Measurements from ENCODE around the gene KLF9.
A peak's percentile ranks its signal among the peaks of the same experiment; 100 is the strongest.

KLF9 gene

DNA sequence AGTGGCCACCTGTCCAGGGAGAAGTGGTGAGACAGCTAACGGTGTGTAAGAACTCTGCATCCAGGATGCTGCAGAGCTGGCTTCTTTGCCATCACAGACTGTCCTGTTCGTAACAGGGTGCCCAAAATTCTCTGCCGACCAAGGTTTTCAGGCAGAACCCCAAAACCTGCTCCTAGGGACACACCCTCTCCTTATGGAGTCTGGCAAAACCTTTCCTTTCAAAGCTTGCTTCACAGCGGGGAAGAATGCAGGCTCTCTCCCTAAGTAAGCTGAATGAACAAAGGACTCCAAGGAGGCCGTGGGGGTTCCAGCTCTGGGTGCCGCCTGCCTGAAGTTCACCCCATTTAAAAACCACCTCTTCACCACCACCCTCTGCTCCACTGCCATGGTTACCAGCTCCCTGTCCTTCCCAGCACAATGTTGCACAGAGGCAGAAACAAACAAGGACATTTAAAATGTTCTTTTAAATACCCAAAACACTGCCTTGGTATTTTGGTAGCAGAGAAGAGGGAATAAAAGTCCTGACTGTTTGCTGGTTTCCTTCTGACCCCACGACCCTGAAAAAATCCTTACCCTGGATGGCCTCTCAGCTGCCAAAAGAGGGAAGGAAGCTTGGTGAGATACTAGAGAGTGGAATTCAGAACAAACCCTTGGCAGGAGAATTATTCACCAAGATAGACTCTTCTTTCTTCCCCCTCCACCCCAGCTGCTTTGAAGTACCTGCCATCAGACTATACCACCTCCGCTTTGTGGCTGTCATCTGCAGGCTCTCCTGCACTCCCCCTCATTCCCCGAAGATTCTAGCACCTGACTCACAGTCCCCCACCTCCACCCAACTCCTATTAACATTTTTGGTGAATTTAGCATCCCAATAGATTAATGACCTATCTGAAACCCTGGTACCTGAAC, 7.1 kb upstream of the KLF9 start:
- peak; percentile 17 for DNase-seq

DNA sequence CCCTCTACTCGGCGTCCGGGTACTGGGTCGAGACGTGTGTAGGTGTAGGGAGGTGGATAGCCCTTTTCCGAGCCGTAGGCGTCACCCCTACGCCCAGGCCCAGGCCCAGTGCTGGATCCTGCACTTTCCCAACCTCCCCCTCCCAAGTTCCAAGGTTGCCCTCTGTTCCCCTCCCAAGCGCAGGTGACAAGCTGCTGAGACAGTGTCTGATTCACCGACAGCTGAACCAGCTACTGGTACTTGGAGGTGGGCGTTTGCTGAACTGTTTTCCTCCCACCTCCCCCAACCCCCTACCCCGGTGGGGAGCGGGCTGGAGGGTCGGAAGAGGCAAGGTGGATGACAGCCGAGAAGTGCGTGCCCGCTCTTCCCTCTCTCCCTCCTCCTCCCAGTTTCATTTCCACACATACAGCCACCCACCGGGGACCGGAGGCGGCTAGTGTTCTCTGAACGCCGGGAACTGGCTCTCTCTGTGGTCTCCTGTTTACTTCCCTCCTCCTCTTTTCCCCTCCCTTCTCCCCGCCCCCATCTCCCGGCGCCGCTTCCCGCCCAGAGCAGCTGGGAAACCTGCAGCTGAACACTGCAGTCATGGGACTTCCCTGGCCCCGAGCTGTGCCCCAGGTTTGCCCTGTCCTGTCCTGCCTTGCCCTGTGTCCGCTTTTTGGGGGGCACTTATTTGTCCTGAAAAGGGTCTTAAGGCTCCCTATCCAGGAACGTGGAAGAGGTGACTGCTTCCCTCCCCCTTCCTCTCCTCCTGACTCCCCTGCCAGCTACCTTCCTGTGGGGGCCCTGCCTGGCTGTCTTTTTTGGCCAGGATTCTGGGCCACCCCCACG, 6.2 kb upstream of the KLF9 start:
- DNase-seq: peak; percentile 70

DNA sequence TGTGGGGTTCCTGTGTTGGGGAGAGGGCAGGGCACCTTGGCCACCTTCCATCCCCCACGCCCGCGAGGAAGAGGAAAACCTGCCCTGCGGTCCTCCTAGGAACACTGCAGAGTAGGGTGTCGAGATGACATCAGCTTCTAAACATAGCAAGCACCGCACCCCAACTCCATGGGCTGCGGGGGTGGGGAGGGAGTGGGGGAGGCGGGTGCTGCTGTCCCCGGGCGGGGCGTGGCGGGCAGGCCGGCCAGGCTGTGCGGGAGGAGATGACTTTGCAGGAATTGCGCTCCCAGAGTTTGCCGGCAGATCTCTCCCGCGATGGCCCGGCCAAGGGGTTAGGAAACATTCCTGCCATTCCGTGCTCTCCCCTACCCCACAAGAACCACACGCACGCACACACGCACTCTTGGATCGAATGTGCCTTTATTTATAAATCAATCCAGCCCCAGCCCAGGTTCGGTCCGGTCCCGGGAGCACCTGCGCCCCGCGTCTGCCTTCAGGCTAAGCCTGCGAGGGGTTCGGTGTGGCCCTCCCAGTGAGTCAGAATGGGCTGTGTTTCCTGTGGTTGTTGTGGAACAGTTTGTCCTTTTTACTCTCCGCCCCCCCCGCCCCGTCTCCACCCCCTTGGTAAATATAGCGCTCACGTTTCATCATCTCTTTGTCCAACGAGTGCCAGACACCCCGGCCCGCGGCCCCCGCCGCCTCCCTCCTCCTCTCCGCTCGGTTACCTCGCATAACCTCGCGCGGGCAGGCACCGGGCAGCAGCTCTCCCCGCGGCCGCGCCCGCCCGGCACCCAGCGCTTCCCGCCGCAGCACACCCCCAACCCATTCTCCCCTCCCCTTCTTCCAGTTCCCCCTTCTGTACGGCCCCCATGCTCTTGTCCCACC, 5.3 kb upstream of the KLF9 start:
- peak; percentile 90 for DNase-seq

DNA sequence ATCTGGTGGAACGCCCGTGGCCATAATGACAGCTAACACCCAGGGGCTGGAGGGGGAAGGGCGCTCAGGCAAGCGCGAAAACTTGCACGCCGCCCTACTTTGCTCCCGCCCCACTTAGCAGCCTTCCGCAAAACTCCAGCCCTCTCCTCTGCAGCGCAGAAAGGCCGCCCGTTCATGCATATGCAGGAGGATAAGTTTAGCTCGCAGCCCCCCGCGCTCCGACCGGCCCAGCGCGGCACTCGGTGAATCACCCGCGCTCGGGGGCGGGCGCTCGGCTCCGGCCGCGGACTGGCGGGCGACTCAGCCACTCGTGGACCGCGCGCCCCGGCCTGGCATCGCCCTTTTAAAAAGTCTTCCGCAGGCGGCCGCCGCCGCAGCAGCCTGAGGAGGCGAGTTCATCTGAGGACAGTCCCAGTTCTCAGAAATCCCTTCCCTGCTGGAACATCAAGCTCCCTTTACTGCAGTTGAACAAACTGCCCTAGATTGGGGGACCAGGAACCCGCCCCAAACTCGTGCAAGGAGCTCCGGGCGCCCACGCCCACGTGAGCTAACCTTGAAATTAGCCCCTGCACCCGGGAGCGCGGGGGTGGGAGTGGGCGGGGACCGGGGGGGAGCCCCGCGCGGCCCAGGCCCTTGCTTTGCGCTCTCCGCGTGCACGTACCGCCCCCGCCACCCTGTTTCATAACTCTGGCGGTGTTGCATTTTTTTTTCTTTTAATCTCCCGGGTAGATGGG, 4.5 kb upstream of the KLF9 start:
- peak; percentile 88 for DNase-seq

DNA sequence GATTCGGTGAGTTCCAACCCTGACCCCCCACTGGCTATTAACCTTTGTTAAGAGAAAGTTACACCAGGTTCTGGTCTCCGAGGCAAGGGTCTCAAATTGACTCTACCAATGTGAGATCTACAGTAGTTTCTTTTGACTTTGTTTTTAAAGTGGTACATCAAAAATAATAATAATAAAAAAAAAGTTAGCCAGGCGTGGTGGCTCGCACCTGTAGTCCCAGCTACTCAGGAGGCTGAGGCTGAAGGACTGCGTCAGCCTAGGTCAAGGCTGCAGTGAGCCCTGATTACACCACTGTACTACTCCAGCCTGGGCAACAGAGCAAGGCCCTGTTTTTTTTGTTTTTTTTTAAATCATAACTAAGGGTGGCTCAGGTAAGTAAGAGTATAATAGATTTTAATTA, 1.0 kb upstream of the KLF9 start:
- no peak for DNase-seq

DNA sequence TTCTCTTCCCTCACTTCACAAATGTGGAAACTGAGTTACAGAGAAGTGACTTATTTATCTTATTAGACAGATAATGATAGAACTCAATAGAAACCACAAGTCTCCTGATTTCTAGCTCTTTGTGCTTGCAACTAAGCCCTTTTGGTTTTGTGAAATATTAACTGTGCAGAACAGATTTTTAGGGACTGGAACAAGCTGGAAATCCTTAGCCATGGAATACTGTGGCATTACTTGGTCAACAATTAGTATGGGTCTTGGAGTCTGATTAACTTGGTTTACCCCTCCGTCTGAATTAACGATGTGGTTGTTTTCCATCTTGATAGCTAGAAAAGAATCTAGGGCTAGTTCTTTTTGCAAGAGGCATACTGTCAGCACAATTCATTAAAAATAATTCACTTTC, 584 bp upstream of the KLF9 start:
- DNase-seq: no peak

DNA sequence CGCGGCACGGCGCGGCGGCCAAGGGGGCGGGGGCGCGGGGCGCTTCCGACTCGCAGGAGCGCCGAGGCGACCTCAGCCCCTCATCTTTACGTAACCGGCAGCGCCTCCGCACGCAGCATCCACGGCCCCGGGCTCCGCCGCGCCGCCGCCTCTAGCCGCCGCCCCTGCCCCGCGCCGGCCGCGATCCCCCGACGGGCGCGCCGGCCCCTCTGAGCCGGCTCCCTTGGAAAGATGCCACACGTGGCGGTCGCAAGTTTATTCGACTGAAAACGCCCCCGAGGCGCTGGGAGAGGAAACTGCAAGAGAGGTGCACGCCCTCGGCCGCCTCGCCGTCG, 1.0 kb downstream of the KLF9 start:
- DNase-seq: no peak

DNA sequence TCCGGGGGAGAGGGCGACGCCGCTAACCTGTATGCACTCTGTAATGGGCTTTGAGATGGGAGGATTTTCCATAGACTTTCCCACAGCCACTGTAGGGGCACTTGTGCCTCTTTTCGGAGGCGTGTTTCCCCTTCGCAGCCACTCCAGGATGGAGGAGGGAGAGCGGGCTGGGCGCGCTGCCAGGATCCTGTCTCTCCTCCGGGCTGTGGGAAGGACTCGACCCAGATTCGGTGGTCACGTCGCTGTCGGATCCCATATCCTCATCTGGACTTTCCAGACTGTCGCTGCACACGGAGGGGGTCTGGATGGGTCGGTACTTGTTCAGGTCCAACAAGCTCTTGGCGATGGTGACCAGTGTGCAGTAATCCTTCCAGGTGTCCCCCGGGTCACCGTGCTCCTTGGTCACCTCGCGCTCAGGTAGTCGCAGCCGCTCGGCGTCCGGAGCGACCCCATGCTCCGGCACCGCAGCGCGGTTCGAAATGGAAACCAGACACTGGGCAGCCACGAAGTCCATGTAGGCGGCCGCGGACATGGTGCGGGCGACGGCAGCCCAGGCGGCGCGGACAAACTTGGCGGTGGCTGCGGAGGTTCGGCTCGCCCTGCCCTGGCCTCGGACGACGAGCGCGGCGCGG, 1.5 kb downstream of the KLF9 start:
- DNase-seq: peak; percentile 34

DNA sequence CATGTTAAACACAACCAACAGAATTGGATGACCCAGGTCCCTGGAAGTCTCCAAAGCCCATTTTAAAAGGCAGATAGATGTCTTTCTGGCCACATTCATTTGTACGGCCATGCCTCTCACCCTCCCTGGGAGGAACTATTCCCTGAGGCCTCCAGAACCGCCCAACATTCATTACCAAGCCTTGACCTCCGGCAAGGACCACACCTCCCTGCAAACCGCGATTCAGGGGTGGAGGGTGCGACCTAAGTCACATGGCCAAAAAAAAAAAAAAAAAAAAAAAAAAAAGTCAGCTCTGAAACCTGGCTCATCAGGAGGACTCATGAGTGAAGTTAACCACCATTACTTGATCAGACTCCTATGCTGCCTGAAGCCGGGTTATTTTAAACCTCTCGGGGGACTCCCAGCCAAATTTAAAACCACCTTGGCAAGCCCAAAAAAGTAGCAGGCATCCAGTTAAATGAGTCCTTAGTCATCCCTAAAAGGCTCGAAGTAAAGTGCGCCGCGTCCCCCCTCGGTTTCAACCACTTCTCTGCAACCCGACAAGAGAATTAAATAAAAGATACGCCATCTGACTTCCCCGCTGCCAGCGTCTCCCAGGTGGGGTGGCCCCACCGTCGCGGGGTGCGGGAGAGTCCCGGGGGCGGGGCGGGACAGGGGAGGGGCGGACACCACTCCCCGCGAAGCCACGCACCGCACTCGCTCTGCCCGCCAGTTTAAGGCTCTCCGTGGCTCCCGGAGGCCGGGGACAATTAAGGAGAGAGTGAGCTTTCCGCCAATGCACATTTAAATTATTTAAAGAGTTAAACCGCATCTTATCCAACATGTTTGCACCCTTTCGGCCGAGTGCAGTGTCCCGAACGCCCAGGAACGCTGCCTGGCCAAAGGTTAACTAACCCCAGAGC, 2.3 kb downstream of the KLF9 start:
- peak; percentile 77 for DNase-seq

DNA sequence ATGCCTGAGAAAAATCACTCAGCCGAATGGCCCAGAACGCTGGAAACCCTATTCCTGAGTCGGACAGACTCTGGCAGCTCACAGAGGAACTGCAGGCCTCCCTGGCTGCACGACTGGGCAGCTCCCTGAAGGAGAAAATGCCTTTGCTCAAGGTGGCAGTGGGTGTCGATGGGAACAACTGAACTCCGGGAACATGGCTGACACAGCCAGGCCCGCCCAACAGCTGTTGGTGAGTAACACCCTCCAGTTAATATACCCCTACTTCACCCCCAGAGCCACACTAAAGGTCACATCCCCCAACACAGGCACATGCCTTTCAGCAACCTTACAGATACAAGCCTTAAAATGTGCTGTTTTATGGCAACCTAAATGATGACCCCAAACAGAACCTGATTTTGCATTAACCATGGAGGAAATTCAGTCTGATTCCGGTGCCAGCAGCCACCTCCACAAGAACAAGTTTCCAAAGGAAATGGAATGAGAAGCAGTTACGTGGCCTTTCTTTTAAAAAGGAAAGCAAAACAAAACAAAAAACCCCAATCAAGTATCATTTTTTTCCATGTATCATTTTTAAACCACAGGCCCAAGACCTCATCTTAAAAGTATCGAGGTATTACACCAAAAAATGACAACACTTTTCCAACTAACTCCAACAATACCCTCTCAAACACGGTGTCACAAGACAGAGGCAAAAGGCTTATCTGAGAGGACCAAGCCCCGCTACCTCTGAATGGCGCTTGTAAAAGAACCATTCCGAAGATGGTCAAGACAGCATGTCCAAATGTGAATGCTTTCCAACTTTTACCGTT, 3.1 kb downstream of the KLF9 start:
- peak; percentile 52 for DNase-seq

DNA sequence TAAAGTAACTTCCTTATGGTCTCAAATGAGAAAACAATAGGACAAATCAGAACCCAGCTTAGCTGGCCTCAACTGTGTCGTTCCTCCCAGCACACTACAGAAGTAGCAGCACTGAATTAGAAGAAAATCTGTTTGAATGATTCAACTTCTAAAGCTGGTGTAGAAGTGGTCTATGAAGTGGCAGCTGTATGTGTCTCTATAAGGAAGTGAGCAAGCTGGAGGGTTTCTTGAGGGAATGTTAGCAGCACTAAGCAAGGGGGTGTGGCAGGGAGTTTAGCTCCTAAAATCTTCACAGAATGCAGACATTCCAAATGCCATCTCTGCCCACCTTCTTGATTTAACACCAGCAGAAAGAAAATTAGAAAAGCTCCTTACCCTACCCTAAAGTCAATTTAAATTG, 4.1 kb downstream of the KLF9 start:
- DNase-seq: no peak

DNA sequence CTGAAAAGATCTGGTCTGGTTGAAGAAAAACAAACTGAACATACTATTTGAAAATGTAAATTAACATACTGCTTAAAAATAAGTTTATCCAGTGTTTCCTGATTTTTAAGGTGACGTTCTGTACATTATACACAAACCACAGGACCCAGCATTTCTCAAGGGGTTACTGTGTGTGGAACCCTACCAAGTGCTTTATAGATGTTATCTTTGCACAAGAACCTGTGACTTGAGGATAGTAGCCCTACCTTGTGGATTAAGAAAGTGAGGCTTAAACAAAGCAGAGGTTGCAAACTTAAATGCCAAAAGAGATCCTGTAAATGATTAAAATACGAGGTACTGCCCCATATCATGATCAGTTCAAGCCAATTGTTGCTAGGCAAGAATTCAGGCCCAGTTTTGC, 4.7 kb downstream of the KLF9 start:
- DNase-seq: no peak

DNA sequence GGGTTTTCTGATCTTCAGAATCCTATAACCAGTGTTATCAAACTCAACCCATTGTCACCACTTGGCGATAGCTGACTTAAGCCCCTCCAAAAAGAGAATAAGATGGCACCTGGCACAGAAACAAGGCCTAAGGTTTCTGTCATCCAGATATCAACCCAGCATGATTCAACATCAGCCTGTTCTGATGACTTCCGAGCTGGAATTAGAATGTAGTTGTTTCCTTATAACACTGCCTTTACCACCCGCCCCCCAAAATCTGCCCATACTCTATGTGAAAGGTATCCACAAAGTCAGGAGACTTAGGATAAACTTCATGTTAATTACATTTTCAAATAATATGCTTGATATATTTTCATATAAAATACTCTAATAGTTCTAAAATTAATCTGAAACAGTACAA, 5.2 kb downstream of the KLF9 start:
- DNase-seq: no peak

DNA sequence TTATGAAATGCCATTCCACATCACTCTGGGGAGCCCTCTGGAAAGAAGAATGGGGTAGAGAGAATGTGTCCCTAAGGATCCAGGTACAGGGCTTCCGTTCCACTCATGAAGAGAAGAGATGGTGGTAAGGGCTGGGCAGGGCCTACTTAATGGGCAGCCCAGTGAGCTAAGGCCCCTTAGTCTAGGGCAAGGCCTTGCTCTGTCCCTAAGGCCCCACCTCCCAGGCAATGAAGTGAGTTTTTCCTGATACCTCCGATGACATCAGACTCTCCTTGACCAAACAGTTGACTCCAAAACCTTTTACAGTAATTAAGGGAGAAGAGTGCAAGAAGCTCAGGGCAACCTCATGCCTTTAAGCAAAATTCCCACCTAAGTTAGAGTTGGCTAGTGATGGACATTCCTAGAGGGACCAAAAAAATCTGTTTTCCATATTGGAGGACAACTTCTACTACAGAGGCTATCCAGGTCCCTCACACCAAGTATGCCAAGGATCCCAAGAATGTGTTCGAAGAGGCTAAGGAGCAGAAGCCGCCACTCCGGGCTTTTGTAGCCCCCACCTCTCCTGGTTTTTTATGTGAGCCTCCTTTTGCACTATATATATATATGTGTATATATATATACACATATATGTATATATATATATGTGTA, 5.9 kb downstream of the KLF9 start:
- no peak for DNase-seq

DNA sequence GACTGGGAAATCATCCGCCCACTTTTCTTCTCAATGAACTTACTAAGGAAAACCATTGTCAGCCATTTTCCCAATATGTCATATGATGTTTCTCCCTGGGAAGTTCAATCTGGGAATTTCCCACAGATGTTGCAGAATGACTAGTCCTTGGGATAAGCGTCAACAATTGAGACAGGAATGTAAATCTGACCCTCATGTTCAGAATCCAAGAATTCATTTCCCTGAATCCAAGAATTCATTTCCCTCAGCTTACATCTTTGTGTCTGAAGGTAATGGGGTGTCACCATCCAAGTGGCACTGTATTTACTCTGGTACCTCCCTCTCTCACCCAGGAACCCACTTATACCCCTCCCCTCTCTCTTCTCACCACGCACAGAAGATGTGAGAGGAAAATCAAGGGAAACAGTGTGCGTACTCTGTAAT, 7.4 kb downstream of the KLF9 start:
- DNase-seq: no peak

DNA sequence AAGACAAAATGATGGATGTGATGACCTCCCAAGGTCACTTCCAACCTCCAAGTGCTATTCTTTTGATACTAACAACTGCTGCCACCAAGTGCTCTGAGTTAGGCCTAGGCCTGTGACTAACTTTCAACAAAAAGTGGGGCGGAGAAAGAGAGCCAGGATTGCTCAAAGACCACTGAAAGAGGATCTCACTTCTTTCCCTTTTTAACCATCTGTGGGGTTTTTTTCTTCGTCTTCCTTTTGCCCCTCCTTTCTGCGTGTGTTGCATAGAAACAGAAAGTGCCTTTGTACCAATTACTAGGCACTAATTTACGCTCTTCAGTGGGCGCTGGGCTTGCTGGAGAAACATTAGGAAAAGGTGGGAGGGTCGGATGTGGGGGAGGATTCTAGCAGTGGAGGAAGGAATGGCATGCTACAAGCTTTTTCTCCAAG, 8.0 kb downstream of the KLF9 start:
- DNase-seq: peak; percentile 59

DNA sequence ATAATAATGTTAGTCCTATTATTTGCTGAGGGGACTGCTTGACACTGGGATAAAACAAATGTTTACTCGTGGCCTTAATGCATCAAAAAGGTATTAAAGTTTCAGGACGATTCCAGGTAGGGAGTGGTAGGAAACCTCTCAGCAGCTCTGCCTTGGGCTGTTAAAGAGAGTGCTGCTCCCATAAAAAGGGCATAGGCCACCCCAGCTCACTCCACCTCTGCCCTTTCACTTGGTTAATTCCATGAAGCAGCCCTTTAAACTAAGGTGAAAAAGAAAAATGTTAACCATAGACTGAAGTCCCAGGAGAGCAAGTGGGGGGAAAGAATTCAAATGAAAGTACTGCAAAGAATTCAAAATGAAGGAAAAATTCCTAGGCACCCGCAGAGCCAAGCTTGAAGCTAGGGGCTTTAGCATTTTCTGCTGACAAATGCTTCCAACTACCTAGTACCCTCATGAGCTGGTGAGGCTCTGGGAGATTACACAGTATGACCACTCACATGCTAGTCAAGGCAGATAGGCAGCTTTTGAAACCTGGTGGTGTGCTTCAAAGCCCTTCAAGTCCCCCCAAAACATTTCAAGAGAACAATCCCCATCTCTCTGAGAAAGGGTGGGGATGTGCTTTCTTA, 8.5 kb downstream of the KLF9 start:
- DNase-seq: no peak

DNA sequence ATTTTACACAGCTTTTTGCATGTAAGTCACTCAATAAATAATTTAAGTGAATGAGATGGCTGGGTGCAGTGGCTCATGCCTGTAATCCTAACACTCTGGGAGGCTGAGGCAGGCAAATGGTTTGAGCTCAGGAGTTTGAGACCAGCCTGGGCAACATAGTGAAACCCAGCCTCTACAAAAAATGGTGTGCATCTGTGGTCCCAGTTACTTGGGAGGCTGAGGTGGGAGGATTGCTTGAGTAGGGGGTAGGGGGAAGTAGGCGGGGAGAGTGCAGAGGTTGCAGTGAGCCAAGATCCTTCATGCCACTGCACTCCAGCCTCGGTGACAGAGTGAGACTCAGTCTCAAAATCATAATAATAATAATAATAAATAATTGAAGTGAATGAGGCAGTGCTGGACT, 10.2 kb downstream of the KLF9 start:
- no peak for DNase-seq

DNA sequence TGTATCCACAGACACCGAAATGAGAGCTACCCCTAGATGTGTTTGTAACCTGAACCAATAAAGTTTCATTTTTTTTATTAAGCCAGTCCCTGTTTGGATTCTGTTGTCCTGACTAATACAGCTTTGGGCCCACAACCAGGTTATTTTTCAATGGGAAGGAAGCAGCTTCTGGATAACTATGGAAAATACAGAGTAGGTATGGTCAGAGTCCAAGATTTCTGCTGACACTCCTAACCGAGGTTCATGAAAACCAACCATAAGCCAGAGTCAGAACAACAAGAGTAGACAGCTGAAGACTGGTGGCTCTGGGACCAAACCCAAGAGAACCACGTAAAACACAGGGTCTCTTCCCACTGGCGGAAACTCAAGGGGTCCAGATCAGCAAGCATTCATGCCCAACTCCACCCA, 10.8 kb downstream of the KLF9 start:
- no peak for DNase-seq
